Spinal cord (tissue), 10 donors: ENCODE results near the gene SUMF1. TPM values are rescaled to one million over a fixed set of nuclear protein-coding genes. Genes with fewer than 3 reads are reported as not detected.

Experiments
- DNase-seq, 6 donors: peaks; one replicate each; pipeline versions ENCODE4 v3.0.0 to v3.0.0-alpha.2; 2013 to 2015; ENCODE audit warnings: low spot score in 6 of 6, low read depth in 4 of 6
- H3K27ac ChIP-seq: one replicate; pipeline ENCODE4 v1.5.1; 2013; ENCODE audit warnings: low read depth, low read length, control low read depth
- H3K27me3 ChIP-seq: one replicate; pipeline ENCODE4 v1.6.1; 2013; ENCODE audit warnings: low read length; ENCODE audit not compliant: control insufficient read depth, insufficient read depth
- H3K36me3 ChIP-seq: one replicate; pipeline ENCODE4 v1.6.1; 2013; ENCODE audit warnings: low read length; ENCODE audit not compliant: control insufficient read depth, insufficient read depth
- H3K4me1 ChIP-seq: one replicate; pipeline ENCODE4 v1.6.1; 2013; ENCODE audit warnings: low read length; ENCODE audit not compliant: control insufficient read depth, insufficient read depth
- H3K4me3 ChIP-seq: one replicate; pipeline ENCODE4 v1.5.1; 2013; ENCODE audit warnings: low read depth, low read length, control low read depth
- H3K9me3 ChIP-seq: one replicate; pipeline ENCODE4 v1.6.1; 2013; ENCODE audit warnings: low read length; ENCODE audit not compliant: control insufficient read depth, insufficient read depth
- WGBS: methylation state at CpG from one replicate; pipeline ENCODE4 v1.1.5; 2013; ENCODE audit warnings: missing lambda C conversion rate; ENCODE audit not compliant: insufficient coverage; 5-methylcytosine and 5-hydroxymethylcytosine counted together
- polyA plus RNA-seq, 2 donors: library from polyadenylated mRNA; unstranded; fragments of 120-200 nt; gene quantifications; one replicate each; pipeline ENCODE4 v1.2.1, GENCODE V29; 2013; ENCODE audit not compliant: insufficient read length in 2 of 2
- total RNA-seq, 2 donors: library from RNA; depleted of rRNA in 1 of 2; stranded (reverse); fragments of 120-200 nt in 1 of 2; fragments of >200 nt in 1 of 2; gene quantifications; one replicate each; pipeline versions ENCODE4 v1.2.3 to v1.2.4, GENCODE V29; 2013 to 2014
- donor health status: healthy.

SUMF1 gene
- total and polyA plus RNA-seq, 4 donors, result 13.2 to 39.5 (median 23.8) TPM

DNA sequence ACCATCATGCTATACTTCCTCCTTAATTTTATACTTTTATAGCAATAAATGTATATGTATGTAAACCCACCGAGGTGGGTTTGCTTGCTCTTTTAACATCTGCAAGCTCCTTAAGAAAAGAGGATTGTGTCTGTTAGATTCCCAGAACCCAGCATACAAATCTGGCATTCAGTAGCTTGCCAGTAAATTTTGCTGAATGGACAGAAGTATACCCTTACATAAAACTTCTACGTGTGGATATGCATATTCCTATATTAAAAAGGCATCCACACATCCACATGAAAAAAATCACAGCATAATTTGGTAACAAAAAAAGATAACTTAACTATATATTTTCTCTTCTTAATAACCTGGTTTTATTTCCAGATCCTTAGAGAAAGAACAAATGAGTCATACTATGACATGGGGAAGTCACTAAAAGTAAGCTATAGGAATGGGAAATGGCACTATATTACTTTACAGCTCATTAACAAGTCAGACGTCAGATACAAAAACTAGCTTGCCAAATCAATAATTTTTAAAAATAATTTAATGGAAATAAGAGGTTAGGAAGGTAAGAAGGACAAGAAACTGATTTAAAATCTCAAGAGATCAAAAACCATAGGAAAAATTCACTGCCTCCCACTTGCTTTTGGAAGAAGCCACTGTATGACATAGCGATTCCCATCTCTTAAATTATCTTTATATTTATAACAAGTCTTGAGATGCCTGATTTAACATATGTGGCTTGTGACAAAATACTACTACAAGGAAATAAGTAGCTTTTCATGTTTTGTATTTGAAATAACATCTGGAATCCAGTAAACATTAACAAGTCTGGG lies 68.7 kb downstream of the SUMF1 start:
- WGBS, result no CpG with 5 or more reads among the region's 4 CpGs
- H3K27me3 ChIP-seq, result no peaks in the 10 kb centered on the region
- no peaks in the 10 kb centered on the region for H3K36me3 ChIP-seq
- no peak overlapping the region for H3K27ac ChIP-seq
- no peaks in the 10 kb centered on the region for H3K4me1 ChIP-seq
- DNase-seq, result peak in 1 of 6 donors; percentile 31
- no peak overlapping the region for H3K4me3 ChIP-seq
- H3K9me3 ChIP-seq, result no peaks in the 10 kb centered on the region

DNA sequence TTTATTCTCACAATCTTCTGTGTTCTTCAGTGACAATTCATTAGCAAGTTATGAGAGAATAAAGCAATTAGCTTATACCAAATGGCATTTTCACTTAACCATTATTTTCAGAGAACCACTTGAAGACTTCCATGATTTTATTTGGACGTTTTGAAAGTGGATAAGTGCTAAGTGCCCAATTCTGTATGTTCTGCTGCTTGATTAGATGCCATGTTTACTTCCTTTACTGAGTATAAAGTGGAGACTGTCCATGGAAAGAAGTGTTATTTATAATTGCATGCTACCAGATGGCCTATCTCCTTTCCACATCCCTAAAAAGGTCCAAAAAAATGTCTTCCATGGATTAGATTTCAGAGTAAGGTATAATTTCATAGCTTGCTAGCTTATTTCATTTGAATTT lies 69.6 kb downstream of the SUMF1 start:
- peak in 1 of 6 donors; percentile 59 for DNase-seq
- Histone ChIP-seq H3K27ac (no peak overlapping the region), H3K4me1 (no peaks in the 10 kb centered on the region), H3K9me3 (no peaks in the 10 kb centered on the region), H3K27me3 (no peaks in the 10 kb centered on the region), H3K4me3 (no peak overlapping the region), H3K36me3 (no peaks in the 10 kb centered on the region)
- no CpG with 5 or more reads among the region's 1 CpG for WGBS

DNA sequence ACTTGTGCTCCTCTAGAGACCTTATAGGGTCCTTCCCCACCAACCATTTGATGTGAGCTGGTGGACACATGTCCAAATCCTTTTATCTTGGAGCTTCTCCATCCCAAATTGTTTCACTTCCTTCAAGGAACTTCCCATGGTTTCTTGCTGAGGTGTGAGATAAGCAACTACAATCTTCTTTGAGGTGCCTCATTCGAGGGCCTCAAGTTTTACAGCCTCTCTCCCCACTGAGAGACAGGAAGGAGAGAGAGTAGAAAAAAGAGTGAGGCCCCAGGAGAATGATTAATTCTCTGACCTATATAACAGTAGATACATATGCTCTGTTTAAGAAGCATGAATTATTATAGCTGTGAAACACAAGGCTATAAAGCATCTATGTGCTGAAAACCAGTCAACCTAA lies 70.5 kb downstream of the SUMF1 start:
- no CpG with 5 or more reads among the region's 1 CpG for WGBS

DNA sequence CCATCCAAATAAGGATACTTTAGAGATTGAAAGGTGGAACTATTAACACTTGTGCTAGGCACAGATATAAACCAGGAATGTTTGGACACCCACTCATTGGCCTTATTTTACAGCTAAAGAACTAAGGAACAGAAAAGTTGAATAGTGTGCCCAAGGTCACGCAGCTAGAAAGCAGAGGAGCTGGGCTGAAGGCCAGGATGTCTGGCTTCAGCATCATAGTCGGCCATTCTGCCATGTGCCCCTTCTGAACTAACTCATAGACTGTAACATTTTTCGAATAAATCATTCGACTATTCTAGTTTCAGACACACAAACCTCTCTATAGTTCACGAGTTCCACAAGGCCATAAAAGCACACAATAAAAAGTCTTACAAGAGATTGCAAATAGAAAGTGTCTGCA lies 71.1 kb downstream of the SUMF1 start:
- H3K27ac ChIP-seq, result no peak overlapping the region
- H3K9me3 ChIP-seq, result no peaks in the 10 kb centered on the region
- no peaks in the 10 kb centered on the region for H3K27me3 ChIP-seq
- DNase-seq, result no peak
- no peaks in the 10 kb centered on the region for H3K4me1 ChIP-seq
- WGBS, result 88% methylated on average over 5 of the region's 5 CpGs
- H3K36me3 ChIP-seq, result no peaks in the 10 kb centered on the region
- no peak overlapping the region for H3K4me3 ChIP-seq

More for the DNA sequence above, 70.5 kb downstream of the SUMF1 start:
- Histone ChIP-seq H3K27me3 (no peaks in the 10 kb centered on the region), H3K9me3 (no peaks in the 10 kb centered on the region), H3K4me1 (no peaks in the 10 kb centered on the region), H3K4me3 (no peak overlapping the region), H3K36me3 (no peaks in the 10 kb centered on the region), H3K27ac (no peak overlapping the region)
- no peak for DNase-seq

DNA sequence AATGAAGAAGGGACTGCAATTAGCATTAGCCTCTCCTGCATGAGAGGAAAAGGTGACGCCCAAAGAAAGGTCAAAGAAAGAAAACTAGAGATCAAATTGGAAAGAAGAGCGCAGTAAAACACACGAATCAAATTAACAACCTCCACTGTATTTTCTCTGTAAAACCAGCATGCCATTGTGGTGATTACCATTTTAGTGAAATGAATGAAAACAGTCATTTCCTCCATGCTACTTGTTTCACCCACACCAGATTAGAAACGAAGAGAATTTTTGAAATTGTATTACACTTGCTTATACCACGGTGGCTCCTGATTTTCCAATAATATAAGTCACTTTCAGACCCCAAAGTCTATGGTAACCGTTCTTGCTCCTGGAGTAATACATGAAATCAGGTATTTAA lies 71.6 kb downstream of the SUMF1 start:
- Histone ChIP-seq H3K27ac (no peak overlapping the region), H3K9me3 (no peaks in the 10 kb centered on the region), H3K36me3 (no peaks in the 10 kb centered on the region), H3K4me3 (no peak overlapping the region), H3K4me1 (no peaks in the 10 kb centered on the region), H3K27me3 (no peaks in the 10 kb centered on the region)
- no CpG with 5 or more reads among the region's 6 CpGs for WGBS
- no peak for DNase-seq

DNA sequence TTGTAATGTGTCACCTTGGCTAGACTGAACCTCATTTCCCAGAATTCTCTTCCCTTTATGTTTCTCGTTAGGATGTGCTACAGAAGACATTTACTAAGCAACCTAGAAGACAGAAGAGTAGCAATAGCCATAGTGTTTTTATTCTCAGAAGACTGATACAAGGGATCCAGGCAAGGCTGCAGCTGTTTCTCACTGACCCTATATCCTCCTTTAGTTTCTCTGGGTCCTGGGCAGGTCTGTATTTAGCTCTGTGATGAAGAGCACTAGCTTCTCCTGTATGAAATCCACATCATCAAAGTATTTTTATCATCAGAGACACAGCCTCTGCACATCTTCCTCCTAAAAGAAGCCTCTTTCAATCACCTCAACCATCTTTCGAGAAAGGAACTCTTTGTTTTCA lies 72.5 kb downstream of the SUMF1 start:
- Histone ChIP-seq H3K4me3 (no peak overlapping the region), H3K4me1 (no peaks in the 10 kb centered on the region), H3K36me3 (no peaks in the 10 kb centered on the region), H3K27me3 (no peaks in the 10 kb centered on the region), H3K9me3 (no peaks in the 10 kb centered on the region), H3K27ac (no peak overlapping the region)
- no peak for DNase-seq
- no CpG with 5 or more reads among the region's 2 CpGs for whole genome bisulfite sequencing

DNA sequence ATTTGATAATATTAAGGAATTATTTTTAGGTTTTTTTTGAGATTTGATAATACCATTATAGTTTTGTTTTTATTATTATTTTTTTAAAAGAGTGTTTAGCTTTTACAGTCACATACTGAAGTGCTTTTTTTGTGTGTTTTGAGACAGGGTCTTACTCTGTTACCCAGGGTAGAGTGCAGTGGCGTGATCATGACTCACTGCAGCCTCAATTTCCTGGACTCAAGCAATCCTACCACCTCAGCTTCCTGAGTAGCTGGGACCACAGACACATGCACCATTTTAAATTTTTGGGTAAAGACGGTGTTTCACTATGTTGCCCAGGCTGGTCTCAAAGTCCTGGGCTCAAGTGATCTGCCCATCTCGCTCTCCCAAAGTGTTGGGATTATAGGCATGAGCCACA lies 73.0 kb downstream of the SUMF1 start:
- Histone ChIP-seq H3K27ac (no peak overlapping the region), H3K36me3 (no peaks in the 10 kb centered on the region), H3K27me3 (no peaks in the 10 kb centered on the region), H3K4me1 (no peaks in the 10 kb centered on the region), H3K9me3 (no peaks in the 10 kb centered on the region), H3K4me3 (no peak overlapping the region)
- no peak for DNase-seq
- WGBS, result 94% methylated on average over 2 of the region's 3 CpGs

DNA sequence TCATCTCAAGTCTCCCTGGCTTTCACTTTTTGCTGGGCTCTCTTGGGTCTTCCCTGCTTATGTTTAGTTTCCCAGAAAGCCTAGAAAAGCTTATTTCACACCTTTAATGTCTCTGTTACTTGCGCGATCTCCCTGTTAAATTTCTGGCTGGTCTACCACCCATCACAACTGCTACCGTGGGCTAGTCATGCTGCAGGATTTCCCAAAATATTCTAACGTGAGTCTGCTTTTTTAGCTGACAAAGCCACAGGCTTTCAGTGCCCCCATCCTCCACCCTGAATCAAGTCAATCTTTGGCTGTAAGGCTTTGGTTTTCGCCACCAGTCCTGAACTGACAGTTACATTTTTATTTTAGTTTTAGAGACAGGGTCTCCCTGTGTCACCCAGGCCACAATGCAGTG lies 74.1 kb downstream of the SUMF1 start:
- DNase-seq, result no peak
- no peaks in the 10 kb centered on the region for H3K4me1 ChIP-seq
- no peaks in the 10 kb centered on the region for H3K27me3 ChIP-seq
- no peak overlapping the region for H3K4me3 ChIP-seq
- no peaks in the 10 kb centered on the region for H3K36me3 ChIP-seq
- H3K9me3 ChIP-seq, result no peaks in the 10 kb centered on the region
- 94% methylated on average over 5 of the region's 5 CpGs for WGBS
- H3K27ac ChIP-seq, result no peak overlapping the region

DNA sequence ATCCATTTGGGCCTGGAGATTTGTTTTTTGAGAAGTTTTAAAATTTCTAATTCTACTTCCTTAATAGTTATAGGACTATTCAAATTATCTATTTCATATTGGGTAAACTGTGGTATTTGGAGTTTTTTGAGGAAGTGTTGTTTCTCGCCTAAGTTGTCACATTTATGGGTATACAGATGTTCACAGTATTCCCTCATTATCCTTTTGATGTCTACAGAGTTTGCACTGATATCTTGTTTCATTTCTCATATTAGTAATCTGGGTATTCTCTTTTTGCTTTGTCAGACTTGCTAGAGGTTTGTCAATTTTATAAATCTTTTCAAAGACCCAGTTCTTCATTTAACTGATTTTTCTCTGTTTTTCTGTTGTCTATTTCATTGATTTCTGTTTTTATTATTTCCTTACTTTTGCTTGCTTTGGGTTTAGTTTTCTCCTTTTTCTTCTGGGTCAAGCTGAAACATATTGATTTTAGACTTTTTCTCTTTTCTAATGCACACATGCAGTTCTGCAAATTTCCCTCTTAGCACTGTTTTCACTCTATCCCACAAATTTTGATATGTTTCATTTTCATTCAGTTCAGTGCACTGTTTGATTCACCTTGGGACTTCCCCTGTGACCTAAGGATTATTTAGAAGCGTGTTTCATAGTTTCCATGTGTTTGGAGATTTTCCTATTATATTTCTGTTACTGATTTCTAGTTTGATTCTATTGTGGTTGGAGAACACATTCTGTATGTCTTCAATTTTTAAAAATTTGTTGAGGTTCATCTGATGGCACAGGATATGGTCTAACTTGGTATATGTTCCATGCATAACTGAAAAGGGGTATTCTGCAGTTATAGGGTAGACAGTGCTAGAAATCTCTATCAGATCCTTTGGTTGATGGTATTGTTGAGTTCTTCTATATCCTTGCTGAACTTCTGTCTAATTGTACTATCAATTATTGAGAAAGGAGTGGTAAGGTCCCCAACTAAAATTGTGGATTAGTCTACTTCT lies 79.6 kb downstream of the SUMF1 start:
- Histone ChIP-seq H3K36me3 (no peaks in the 10 kb centered on the region), H3K27me3 (no peaks in the 10 kb centered on the region), H3K4me3 (no peak overlapping the region), H3K27ac (no peak overlapping the region), H3K4me1 (no peaks in the 10 kb centered on the region), H3K9me3 (no peaks in the 10 kb centered on the region)
- no CpG with 5 or more reads among the region's 2 CpGs for WGBS
- DNase-seq, result no peak
